Stimulated activated CD4-positive, alpha-beta T cell treated with anti-CD3 and anti-CD28 coated beads, TNF-alpha, amount 100 ng/mL, for 1 hour (primary cell): Measurements from ENCODE around the gene FER1L5.
A peak's percentile ranks its signal among the peaks of the same experiment; 100 is the strongest.
"Not testable (repeated sequence)": the region's sequence is repeated elsewhere in the genome, so short reads cannot be mapped to it uniquely, and the experiment has no call there.

Source experiments
- DNase-seq, 3 donors: peaks; one replicate each; pipeline ENCODE4 v3.0.0-alpha.2; 2020; ENCODE audit warnings: low read depth in 3 of 3, low spot score in 1 of 3

The FER1L5 gene

DNA sequence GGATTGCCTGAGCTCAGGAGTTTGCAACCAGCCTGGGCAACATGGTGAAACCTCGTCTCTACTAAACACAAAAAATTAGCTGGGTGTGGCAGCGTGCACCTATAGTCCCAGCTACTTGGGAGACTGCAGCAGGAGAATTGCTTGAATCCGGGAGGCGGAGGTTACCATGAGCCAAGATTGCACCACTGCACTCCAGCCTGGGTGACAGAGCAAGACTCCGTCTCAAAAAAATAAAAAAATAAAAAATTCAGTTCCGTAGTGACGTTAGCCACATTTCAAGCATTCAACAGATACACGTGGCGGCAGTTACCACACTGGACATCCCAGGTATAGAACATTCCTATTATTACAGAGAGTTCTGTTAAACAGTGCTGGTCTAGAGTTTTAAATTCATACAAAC is 8.9 kb upstream of the FER1L5 start:
- DNase-seq: no peak

GRCh38 chr2:96636551-96637171 is 5.9 kb upstream of the FER1L5 start:
- no peak for DNase-seq

DNA sequence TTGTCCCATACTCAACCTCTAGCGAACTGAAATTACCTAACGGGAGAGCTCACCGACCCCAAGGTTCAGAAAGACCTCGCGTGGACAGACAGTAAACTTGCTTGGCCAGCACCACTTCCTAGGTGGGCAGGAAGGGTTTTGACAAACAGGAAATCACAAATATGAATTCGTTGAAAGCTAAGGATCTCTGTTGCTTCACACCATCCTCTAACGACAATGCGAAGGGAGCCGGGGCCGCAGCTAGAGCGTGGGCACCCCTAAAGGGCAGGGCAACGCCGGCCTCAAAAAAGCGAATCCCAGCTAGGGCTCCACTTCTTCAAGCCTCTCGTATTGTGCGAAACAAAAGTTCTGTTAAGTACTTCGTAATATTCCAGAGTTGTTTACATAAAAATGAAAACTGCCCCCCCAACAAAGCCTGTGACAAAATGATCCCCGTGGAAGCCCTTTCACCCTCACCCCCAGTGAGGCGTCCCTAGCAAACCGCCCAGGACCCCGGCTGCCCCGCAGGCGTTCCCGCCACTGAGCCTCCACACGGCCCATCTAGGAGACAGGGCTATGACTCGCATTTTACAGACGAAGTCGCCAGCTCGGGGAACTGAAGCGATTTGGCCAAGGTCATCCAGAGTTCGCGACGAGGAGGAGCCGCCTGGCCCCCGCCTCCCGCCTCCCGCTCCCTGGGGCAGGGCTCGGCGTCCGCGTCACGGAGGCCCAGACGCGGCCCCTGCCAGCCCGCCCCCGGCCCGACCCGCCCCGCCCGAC is 5.0 kb upstream of the FER1L5 start:
- DNase-seq: peak; percentile 45 to 68 (median 46)

GRCh38 chr2:96638144-96639121 is 4.1 kb upstream of the FER1L5 start, which contains the start of gene KANSL3:
TSS of gene KANSL3 (minus strand) at chr2:96638312. CDS start at chr2:96637135, 1,177 bp downstream.
- DNase-seq: peak; percentile 64 to 89 (median 81)

DNA sequence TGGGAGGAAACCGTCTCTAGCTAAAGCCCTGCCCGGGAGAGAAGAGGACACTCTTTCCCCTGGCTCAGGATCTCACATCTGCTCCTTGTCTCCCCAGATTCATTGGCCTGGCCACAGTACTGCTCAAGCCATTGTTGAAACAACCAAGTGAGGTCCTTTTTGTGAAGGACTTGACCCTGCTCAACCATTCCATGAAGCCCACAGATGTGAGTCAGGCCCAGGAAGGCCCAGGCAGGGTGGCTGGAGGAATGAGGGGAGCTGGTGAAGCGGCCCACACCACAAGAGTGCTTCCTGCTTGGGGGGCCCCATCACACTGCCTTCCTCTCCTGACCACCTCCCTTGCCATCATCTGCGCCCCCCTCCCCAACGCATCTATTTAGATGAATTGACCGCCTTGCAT is 5.1 kb downstream of the FER1L5 start:
- DNase-seq: no peak

DNA sequence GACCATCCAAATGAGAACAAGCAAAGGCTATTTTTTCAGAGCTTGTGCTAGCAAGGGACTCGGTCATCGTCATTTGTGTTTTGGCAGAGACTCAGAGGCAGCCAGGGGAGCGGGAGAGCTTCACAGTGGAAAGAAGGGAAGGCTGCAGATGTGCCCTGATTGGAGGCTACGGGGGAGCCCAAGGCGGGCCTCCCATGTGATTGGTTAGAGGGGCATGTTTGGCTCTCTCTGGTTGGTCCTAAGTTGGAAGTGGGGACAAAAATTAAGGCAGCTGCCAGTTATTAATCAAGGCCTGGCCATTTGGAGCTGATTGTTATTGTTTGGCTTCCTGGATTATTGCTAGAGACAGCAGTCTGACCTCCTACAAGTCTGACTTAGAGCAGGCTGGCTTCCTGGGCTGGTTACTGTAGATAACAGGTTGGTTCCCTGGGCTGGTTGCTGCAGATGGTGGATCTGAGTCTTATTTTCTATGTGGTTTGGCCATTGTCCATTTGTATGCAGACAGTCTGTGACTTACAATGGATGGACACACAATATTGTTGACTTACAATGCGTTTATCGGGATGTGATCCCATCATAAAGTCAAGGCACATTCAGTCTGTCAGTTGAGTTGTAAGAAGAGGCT is 5.9 kb downstream of the FER1L5 start:
- DNase-seq: no peak

DNA sequence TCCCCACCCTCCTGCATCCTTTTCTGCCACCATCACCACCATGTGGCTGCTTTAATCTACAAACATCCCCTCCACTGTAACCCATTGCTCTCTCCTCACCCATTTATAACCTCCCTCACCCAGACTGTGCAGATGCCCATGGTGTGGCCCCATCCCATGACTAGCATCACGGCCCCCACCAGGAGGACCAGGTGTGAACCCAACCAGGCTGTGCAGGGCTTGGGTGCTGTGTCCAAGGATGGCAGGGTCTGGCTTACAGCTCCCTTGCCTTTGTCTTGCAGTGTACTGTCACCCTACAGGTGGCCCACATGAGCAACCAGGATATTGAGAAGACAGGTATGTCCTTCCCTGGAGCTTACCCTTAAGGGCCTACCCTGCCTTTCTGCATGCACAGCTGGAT is 6.8 kb downstream of the FER1L5 start:
- DNase-seq: no peak

DNA sequence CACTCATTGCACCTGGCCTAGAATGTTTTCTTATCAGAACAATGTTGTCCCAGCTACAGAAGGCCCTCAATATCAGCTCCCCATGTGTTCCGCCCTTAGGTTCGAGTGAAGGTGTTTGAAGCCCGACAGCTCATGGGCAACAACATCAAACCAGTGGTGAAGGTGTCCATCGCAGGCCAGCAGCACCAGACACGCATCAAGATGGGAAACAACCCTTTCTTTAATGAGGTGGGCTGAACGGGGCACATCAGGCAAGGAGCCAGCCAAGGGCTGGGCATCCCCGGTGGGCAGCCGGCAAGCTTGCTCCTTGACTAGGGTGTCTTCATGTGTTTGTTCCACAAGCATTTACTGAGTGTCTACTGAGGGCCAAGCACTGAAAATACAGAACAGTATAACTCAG is 9.2 kb downstream of the FER1L5 start:
- DNase-seq: no peak

DNA sequence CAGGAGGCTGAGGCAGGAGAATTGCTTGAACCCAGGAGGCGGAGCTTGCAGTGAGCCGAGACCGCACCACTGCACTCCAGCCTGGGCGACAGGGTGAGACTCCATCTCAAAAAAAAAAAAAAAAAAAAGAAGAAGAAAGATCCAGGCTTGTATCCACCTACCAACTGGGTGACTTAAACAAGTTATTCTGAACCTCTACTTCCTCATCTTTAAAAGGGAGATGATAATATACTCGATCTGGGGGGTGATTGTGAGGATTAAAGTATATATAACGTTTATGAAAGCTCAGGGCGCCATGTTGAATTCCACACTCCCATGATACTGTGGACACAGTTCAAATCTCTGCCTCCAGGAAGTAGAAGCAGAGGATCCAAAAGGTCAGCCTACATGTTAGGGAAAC is 12.2 kb downstream of the FER1L5 start:
- DNase-seq: not testable (repeated sequence)

- DNase-seq: no peak
These were observed 13.0 kb downstream of the FER1L5 start for GRCh38 chr2:96655526-96655925.

- no peak for DNase-seq
These were observed 14.0 kb downstream of the FER1L5 start for GRCh38 chr2:96656540-96656939.

DNA sequence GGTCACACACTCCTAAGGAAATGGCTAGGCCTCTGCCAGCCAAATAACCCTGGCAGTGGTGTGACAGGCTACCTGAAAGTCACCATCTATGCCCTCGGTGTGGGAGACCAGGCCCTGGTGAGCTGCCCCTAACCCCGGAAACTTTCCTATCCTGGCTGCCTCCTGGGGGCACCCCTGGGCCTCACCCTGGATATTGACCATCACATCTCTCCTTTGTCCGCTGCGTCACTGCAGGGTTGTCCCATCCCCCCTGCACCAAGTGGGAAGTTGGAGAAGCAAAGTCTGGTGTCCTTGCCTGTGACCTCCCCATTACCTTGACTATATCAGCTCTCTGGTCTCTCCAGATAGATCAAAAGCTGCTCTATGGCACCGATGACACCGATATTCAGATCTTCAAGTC is 18.8 kb downstream of the FER1L5 start:
- no peak for DNase-seq

- DNase-seq: no peak
These were observed 19.8 kb downstream of the FER1L5 start for GRCh38 chr2:96662360-96662759.

- DNase-seq: no peak
These were observed 20.6 kb downstream of the FER1L5 start for GRCh38 chr2:96663177-96663576.

- no peak for DNase-seq
These were observed 21.3 kb downstream of the FER1L5 start for GRCh38 chr2:96663829-96664228.

DNA sequence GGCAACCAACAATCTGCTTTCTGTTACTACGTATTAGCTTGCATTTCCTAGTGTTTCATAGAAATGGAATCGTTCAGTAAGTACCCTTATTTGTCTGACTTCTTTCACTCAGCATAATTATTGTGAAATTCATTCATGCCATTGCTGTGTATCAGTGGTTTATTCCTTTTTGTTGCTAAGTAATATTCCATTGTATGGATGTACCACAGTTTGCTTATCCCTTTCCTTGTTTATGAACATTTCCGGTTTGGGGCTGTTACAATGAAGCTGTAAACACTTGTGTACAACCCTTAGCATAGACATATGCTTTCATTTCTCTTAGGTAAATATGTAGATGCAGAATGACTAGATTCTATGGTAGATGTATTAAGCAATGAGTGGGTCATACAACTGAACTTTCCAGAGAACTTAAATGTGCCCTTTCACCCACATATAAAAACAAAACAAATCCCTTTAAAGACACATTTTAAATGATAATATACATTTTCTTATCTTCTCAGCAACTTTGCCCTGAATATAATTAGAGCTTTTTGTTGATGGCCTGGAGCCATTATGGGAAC is 21.9 kb downstream of the FER1L5 start:
- no peak for DNase-seq

DNA sequence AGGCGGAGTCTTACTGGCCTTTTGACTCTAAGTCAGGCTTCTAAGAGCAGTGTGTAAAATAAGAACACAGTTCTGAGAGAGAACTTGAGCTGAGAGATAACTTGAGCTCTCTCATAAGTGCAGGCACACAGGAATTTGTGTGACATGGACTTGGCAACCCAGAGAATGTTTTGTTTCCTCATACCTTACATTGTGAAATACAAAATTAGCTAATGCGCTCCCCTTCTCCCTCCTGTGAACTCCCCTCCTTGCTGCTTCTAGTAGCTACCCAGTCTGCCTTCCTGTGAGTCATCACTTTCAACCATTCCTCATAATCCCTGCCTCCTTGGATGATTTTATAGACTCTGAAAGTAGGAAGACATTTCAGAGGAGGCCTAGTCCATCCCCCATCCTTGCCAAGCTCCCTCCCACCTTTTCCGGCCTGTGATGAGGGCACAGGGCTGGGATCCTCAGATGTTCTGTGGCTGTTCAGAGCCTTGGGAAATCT is 22.6 kb downstream of the FER1L5 start:
- DNase-seq: no peak

DNA sequence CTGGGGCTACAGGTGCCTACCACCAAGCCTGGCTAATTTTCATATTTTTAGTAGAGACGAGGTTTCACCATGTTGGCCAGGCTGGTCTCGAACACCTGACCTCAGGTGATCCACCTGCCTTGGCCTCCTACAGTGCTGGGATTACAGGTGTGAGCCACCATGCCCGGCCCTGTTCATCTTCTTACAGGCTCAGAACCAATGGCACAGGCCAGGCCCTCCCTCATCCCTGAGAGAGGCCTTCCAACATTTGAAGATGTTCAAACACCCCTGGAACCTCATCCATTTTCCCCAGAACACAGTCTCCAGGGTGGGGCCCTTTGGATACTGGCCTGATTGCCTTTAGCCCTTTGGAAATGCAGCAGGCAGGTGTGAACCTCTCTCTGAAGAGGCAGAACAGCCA is 23.2 kb downstream of the FER1L5 start:
- DNase-seq: not testable (repeated sequence)

DNA sequence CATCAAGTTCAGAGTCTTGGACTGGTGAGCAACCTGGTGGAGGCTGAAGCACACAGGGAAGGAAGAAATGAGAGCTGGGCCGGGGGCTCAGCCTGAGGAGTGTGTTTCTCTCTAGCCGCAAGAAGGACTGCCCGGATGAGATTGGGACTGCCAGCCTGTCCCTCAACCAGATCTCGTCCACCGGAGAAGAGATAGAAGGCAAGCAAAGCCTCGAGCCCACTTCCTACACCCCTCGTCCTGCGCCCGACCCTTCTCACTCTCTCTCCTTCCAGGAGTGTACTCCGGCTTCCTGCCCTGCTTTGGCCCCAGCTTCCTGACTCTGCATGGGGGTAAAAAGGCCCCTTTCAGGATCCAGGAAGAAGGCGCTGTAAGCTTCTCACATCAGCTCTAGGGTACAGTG is 26.2 kb downstream of the FER1L5 start:
- DNase-seq: no peak

DNA sequence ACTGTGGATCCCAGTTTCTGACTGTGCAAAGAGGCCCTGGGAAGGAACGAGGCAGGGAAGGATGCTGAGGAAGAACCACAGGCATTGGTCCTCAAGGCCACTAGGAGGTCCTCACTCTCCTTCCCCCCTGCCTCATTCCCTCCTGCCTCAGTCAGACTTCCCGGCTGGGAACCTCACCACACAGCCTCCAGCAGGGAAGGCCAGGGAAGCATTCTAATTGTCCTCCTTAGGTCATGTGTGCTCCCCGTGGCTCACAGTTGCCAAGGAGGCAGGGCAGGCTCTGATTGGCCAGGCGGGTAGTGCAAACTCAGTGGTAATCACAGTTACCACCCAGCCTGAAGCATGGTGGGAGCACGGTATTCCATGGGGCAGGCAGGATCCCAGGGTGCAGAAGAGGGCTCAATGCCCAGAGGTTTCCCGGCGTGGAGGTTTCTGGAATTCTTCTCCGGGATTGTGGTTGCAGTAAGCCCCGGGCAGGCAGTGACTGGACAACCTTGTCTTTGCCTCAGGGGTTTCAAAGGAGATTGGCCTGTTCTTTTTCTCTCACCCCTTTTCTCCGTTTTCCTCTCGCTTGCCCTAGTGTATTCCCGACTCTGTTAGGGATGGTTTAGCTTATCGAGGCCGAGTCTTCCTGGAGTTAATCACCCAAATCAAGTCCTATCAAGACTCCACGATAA is 27.1 kb downstream of the FER1L5 start:
- DNase-seq: no peak
